C4-2B (cell line): ENCODE data around the gene MAML1.

Experiments
- ZFX ChIP-seq: fragments of 450-650 bp; IDR thresholded peaks from 2 replicates; pipeline ENCODE4 v1.6.1; 2017
- TF ChIP-seq, protein P1 (sequence below): fragments of 450-650 bp; conservative IDR thresholded peaks from 2 replicates; pipeline ENCODE4 v1.5.1; 2017; ENCODE audit warnings: mild to moderate bottlenecking

- TF ChIP-seq, protein P1, sequence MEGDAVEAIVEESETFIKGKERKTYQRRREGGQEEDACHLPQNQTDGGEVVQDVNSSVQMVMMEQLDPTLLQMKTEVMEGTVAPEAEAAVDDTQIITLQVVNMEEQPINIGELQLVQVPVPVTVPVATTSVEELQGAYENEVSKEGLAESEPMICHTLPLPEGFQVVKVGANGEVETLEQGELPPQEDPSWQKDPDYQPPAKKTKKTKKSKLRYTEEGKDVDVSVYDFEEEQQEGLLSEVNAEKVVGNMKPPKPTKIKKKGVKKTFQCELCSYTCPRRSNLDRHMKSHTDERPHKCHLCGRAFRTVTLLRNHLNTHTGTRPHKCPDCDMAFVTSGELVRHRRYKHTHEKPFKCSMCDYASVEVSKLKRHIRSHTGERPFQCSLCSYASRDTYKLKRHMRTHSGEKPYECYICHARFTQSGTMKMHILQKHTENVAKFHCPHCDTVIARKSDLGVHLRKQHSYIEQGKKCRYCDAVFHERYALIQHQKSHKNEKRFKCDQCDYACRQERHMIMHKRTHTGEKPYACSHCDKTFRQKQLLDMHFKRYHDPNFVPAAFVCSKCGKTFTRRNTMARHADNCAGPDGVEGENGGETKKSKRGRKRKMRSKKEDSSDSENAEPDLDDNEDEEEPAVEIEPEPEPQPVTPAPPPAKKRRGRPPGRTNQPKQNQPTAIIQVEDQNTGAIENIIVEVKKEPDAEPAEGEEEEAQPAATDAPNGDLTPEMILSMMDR, result no peak
- TF ChIP-seq ZFX, result no peak
Observed at GRCh38 chr5:179764056-179764455, 31.4 kb downstream of the MAML1 start.
